Left colon (tissue), 2 donors: ENCODE data around the gene WBP2NL. TPM values are rescaled to one million over a fixed set of nuclear protein-coding genes. Genes with fewer than 3 reads are reported as not detected.

ENCODE experiments used
- ATAC-seq: fragments of 200-7000 bp; cut with Tn5 transposase; one replicate; pipeline ENCODE4 v1.9.1; 2020; ENCODE audit warnings: mild to moderate bottlenecking, moderate library complexity
- DNase-seq, 2 donors: peaks; one replicate each; pipeline ENCODE4 v3.0.0-alpha.2; 2020
- intact Hi-C, 2 donors: fragments of 100-400 bp; cut with DNase I in 1 of 2; cut with micrococcal nuclease in 1 of 2; formaldehyde crosslinking; loops; one replicate each; pipeline versions ENCODE4 v1.11.2 to v1.14.0; 2022; cut with DNase I, micrococcal nuclease
- total RNA-seq, 2 donors: library from RNA; stranded (reverse); fragmentation: NEBNext Ultra II Directional; extraction: Animal tissue kit (Norgen Biotek cat#: 25700); gene quantifications; one replicate each; pipeline ENCODE4 v1.2.1, GENCODE V29; 2021
- donor health status: DM: no; HTN: no; CAD: no.
- donor health status: DM: yes; HTN: yes; CAD: no.

Gene WBP2NL
- total RNA-seq, 2 donors from 2014 or later: 1.3 to 2.1 TPM

GRCh38 chr22:41976070-41976901, 22.3 kb upstream of the WBP2NL start:
- intact Hi-C loops: loop anchor here in 1 of 2 donors (10.0 kb wide), 1 partner anchor 489 kb away; no protein-coding TSS in a partner anchor
- DNase-seq (peak in 1 of 2 donors; percentile 59), ATAC-seq (peak; percentile 94)

GRCh38 chr22:41976961-41977566, 21.5 kb upstream of the WBP2NL start:
- ATAC-seq: peak; percentile 19

DNA sequence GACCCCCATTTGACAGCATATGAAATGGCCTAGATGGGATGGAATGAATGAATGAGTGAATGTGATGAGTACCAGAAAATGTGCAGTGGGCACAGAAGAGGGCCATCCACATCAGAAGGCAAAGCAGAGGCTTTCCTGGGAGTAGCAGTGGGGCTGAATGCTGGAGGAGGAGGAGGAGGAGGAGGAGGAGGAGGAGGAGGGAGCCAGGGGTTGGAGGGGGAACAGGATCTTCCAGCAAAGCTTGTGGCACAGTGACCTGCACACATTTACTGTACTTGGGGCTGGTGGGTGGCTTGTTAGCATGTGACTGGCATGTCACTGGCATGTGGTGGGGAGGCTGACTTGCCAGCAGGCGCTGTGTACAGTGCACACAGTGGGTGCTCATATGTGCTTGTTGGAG, 19.9 kb upstream of the WBP2NL start:
- intact Hi-C loops: loop anchor here in 1 of 2 donors (10.0 kb wide), 1 partner anchor 486 kb away; no protein-coding TSS in a partner anchor
- no peak for DNase-seq
- no peak for ATAC-seq

More at GRCh38 chr22:41976961-41977566, 21.5 kb upstream of the WBP2NL start:
- intact Hi-C loops: loop anchor here in 1 of 2 donors (10.0 kb wide), 1 partner anchor 488 kb away; no protein-coding TSS in a partner anchor
- DNase-seq: no peak

GRCh38 chr22:41979423-41980250, 19.0 kb upstream of the WBP2NL start:
- intact Hi-C loops: loop anchor here in 1 of 2 donors (10.0 kb wide), 1 partner anchor 485 kb away; no protein-coding TSS in a partner anchor
- no peak for DNase-seq
- ATAC-seq: no peak

DNA sequence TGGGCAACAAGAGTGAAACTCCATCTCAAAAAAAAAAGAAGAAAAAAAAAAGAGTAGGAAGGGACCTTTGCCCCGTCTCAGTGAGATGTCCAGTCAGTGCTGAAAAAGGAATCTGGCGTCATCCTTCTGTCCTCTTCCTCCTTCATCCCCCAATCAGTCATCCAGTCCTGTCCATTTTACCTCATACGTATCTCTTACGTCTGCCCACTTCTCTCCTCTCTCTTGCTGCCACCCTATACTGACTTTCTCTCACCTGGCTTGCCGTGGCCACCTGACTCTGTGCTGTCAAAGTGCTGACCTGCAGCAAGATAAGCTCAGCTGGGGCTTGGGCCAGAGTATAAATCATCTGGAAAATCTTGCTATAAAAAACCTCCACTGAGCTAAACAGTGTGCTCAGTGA, 15.7 kb upstream of the WBP2NL start:
- intact Hi-C loops: no loop called here
- DNase-seq (no peak), ATAC-seq (no peak)

GRCh38 chr22:41983513-41984405, 14.8 kb upstream of the WBP2NL start:
- ATAC-seq (no peak), DNase-seq (no peak)
- intact Hi-C loops: no loop called here

DNA sequence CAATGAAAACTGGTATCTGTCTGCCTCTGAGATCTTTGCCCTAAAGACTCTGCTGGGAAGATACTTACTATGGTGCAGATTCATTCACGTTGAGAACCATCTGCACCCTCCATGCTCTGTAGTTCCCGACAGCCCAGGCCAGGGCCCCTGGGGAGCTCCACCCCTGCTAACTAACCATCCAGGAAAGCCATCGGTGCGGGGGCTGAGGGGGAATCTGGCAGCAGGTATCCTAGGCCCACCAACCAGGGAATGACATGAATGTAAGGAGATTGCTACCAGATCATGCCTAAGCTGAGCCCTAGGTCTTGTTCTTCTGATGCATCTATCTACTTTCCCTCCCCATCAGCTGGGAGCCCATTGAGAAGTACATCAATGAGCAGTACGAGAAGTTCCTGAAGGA, 11.3 kb upstream of the WBP2NL start:
- DNase-seq (no peak), ATAC-seq (no peak)

DNA sequence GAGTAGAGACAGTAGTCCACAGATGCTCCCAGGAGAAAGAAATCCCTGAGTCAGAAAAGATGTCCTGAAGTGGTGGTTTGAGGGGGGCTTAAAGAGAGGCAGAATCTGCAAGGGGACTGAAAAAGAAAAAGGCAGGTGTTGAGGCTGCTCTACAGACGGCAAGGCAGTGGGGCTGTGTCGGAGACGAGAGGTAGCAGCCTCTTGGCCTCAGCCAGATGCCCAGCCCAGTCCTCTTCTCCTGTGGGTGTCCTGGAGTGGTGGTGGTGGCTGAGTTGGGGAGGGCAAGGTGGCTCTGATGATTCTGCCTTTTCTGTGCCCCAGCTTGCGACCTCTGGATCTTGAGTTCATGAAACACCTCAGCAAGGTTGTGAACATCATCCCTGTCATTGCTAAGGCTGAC, 9.3 kb upstream of the WBP2NL start:
- DNase-seq (no peak), ATAC-seq (no peak)
- intact Hi-C loops: no loop called here

More for the DNA sequence above, 11.3 kb upstream of the WBP2NL start:
- intact Hi-C loops: no loop called here

- intact Hi-C loops: no loop called here
- no peak for DNase-seq
- ATAC-seq: no peak
These were observed 7.5 kb upstream of the WBP2NL start for GRCh38 chr22:41991111-41991510.

GRCh38 chr22:41992496-41992895, 6.1 kb upstream of the WBP2NL start:
- intact Hi-C loops: no loop called here
- ATAC-seq: no peak
- DNase-seq: no peak

DNA sequence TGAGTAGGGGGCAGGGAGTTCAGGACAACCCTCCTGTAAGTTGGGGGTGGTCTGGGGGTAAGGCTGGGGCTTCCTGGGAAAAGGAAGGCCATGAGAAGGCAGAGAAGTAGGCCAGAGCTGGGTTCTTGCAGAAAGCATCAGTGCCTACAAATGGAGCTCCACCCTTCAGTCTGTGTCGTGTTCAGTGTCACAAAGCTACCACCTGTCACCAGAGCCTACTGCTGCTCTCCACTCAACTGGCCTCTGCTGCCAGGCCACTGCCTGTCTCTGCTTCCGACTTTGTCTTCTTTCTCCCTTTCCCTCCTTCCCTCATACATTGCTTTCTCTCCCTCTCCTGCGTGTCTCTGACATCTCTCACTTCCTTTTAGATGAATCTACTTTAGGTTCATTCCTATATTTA, 3.4 kb upstream of the WBP2NL start:
- ATAC-seq (no peak), DNase-seq (no peak)
- intact Hi-C loops: no loop called here

GRCh38 chr22:41996826-41997225, 1.8 kb upstream of the WBP2NL start:
- intact Hi-C loops: no loop called here
- ATAC-seq (no peak), DNase-seq (no peak)

DNA sequence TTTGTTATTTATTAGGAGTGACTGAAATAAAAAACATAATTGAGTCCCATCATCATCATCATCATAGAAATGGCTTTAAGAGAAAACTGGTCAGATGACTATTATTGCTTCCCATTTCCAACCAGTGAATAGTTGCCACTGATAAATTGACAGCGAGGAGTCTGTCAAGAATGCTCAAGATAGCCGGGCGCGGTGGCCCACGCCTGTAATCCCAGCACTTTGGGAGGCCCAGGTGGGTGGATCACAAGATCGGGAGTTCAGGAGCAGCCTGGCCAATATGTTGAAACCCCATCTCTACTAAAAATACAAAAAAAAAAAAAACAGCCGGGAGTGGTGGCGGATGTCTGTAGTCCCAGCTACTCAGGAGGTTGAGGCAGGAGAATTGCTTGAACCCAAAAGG, 1.9 kb downstream of the WBP2NL start:
- intact Hi-C loops: no loop called here
- DNase-seq (no peak), ATAC-seq (no peak)

DNA sequence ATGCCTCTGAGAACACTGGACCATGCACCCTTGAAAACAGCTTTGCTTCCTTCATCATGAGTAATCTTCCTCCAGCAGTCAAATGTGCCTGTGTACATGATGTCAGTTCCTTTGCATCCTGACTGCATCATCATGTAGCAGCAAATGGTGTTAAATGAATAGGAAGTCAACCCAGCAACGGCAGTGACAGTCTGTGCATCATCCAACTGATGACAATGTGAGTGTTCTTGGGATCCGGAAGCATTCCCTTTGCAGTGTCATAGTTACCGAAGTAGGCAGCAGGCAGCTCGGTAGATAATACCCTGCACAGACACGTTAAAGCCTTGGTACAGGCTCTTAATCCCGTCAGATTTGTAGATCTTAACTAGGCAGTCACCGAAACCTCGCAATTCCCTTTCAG, 2.5 kb downstream of the WBP2NL start:
- intact Hi-C loops: no loop called here
- DNase-seq (no peak), ATAC-seq (no peak)

GRCh38 chr22:42001706-42002105, 3.1 kb downstream of the WBP2NL start:
- no peak for ATAC-seq
- intact Hi-C loops: no loop called here
- DNase-seq: no peak

DNA sequence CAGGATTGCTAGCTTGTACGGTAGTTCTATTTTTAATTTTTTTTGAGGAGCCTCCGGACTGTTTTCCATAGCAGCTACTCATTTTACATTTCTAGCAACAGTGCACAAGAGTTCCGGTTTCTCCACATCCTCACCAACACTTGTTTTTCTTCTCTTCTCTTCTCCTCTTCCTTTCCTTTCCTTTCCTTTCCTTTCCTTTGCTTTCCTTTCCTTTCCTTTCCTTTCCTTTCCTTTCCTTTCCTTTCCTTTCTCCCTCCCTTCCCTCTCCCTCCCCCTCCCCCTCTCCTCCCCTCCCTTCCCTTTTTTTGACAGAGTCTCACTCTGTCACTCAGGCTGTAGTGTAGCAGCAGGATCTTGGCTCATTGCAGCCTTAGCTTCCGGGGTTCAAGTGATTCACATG, 9.3 kb downstream of the WBP2NL start:
- intact Hi-C loops: no loop called here
- no peak for ATAC-seq
- no peak for DNase-seq

GRCh38 chr22:42010778-42011177, 12.2 kb downstream of the WBP2NL start:
- intact Hi-C loops: no loop called here
- no peak for DNase-seq

DNA sequence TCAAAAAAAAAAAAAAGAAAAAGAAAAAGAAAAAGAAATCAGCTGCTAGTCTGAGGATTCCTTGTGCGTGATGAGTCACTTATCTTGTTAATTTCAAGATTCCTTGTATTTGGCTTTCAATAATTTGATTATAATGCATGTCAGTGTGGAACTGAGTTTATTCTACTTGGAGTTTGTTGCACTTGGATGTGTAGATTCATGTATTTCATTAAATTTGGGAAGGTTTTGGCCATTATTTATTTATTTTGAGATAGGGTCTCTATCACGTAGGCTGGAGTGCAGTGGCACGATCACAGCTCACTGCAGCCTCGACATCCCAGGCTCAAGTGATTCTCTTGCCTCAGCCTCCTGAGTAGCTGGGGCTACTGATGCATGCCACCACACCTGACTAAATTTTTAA, 14.8 kb downstream of the WBP2NL start:
- intact Hi-C loops: no loop called here
- ATAC-seq (no peak), DNase-seq (no peak)

More at GRCh38 chr22:42010778-42011177, 12.2 kb downstream of the WBP2NL start:
- no peak for ATAC-seq
